WTC11 (cell line): Measurements from ENCODE around the gene HACD2.

Experiments
- ATF1 ChIP-seq: sonication (generic); formaldehyde crosslinking; IDR thresholded peaks from 2 replicates; pipeline ENCODE4 v1.8.1; 2023; ENCODE audit warnings: mild to moderate bottlenecking, moderate library complexity, missing genetic modification reagents
- CTCF ChIP-seq: fragments of 200-600 bp; IDR thresholded peaks from 2 replicates; pipeline ENCODE4 v1.8.0; 2022; ENCODE audit warnings: antibody characterized with exemption
- MLX ChIP-seq: sonication (generic); formaldehyde crosslinking; IDR thresholded peaks from 2 replicates; pipeline ENCODE4 v1.8.1; 2023; ENCODE audit warnings: mild to moderate bottlenecking, missing genetic modification reagents, moderate library complexity
- SMAD3 ChIP-seq: sonication (generic); formaldehyde crosslinking; IDR thresholded peaks from 2 replicates; pipeline ENCODE4 v1.8.0; 2022; ENCODE audit warnings: missing genetic modification reagents, mild to moderate bottlenecking, borderline replicate concordance
- TCF7 ChIP-seq: sonication (generic); formaldehyde crosslinking; IDR thresholded peaks from 2 replicates; pipeline ENCODE4 v1.8.0; 2022; ENCODE audit warnings: mild to moderate bottlenecking, low read depth, missing genetic modification reagents, moderate library complexity
- TEAD4 ChIP-seq: sonication (generic); formaldehyde crosslinking; IDR thresholded peaks from 2 replicates; pipeline ENCODE4 v1.8.0; 2022; ENCODE audit warnings: mild to moderate bottlenecking, missing genetic modification reagents
- USF1 ChIP-seq: sonication (generic); formaldehyde crosslinking; IDR thresholded peaks from 2 replicates; pipeline ENCODE4 v1.8.0; 2022; ENCODE audit warnings: mild to moderate bottlenecking, missing genetic modification reagents
- ZNF121 ChIP-seq: sonication (generic); formaldehyde crosslinking; IDR thresholded peaks from 2 replicates; pipeline ENCODE4 v1.8.0; 2023; ENCODE audit warnings: missing genetic modification reagents
- ZNF138 ChIP-seq: sonication (generic); formaldehyde crosslinking; conservative IDR thresholded peaks from 2 replicates; pipeline ENCODE4 v1.8.1; 2022; ENCODE audit warnings: mild to moderate bottlenecking, moderate library complexity, missing genetic modification reagents
- TF ChIP-seq, protein P1 (sequence below): sonication (generic); formaldehyde crosslinking; IDR thresholded peaks from 2 replicates; pipeline ENCODE4 v1.8.1; 2023; ENCODE audit warnings: mild to moderate bottlenecking, moderate library complexity, missing genetic modification reagents
- TF ChIP-seq, protein P2 (sequence below): sonication (generic); formaldehyde crosslinking; IDR thresholded peaks from 2 replicates; pipeline ENCODE4 v1.8.1; 2022; ENCODE audit warnings: mild to moderate bottlenecking, missing genetic modification reagents, moderate library complexity, borderline replicate concordance

DNA sequence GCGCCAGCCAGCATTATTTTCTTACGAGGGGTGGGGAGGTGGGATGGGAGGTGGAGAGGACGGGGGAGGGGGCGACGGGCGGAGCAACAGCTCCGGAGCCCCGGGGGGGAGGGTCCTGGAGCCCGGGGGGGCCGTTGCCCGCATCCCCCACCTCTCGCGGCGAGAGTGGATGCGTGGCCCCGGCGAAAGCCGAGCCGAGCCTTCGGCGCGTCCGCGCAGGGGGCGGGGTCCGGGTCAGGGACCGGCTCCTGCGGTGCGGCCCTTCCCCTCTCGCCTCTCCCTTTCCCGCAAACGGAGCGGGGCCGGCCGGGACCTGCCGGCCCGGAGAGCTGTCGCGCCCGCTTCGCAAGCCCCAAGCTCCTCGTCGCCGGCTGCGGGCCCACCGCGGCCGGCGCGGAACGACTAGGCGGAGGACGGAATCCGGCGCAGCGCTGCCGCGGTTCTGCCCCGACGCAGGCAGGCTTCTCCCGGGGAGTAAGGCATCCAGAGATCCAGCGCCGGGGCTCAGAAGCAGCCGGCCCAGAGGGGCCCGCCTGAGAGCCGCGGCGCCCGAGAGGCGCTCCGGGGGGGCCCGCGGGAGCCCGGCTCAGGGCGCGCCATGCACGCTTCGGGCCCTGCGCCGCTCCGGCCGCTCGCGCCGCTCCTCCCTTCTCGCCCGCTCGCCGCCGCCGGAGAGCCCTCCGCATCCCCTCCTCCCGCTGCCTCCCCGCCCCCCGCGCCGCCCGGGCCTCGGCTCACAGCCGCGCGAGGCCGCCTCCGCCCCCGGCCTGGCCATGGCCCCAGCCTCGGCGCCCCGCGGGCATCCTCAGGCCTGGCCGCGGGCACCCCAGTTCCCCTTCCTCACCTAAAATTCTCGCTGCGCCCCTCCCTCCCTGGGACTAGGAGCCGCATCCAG, 135.5 kb downstream of the HACD2 start:
- no peak for TF ChIP-seq CTCF
- TF ChIP-seq ATF1 (CRISPR knock-in tag), result no peak
- no peak for TF ChIP-seq ZNF138 (CRISPR knock-in tag)
- TF ChIP-seq, protein P1, sequence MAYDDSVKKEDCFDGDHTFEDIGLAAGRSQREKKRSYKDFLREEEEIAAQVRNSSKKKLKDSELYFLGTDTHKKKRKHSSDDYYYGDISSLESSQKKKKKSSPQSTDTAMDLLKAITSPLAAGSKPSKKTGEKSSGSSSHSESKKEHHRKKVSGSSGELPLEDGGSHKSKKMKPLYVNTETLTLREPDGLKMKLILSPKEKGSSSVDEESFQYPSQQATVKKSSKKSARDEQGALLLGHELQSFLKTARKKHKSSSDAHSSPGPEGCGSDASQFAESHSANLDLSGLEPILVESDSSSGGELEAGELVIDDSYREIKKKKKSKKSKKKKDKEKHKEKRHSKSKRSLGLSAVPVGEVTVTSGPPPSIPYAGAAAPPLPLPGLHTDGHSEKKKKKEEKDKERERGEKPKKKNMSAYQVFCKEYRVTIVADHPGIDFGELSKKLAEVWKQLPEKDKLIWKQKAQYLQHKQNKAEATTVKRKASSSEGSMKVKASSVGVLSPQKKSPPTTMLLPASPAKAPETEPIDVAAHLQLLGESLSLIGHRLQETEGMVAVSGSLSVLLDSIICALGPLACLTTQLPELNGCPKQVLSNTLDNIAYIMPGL (CRISPR knock-in tag), result no peak
- no peak for TF ChIP-seq SMAD3 (CRISPR knock-in tag)
- TF ChIP-seq USF1 (CRISPR knock-in tag), result no peak
- no peak for TF ChIP-seq TCF7 (CRISPR knock-in tag)
- TF ChIP-seq, protein P2, sequence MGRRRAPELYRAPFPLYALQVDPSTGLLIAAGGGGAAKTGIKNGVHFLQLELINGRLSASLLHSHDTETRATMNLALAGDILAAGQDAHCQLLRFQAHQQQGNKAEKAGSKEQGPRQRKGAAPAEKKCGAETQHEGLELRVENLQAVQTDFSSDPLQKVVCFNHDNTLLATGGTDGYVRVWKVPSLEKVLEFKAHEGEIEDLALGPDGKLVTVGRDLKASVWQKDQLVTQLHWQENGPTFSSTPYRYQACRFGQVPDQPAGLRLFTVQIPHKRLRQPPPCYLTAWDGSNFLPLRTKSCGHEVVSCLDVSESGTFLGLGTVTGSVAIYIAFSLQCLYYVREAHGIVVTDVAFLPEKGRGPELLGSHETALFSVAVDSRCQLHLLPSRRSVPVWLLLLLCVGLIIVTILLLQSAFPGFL (CRISPR knock-in tag), result no peak
- no peak for TF ChIP-seq ZNF121 (CRISPR knock-in tag)
- TF ChIP-seq MLX (CRISPR knock-in tag), result no peak
- TF ChIP-seq TEAD4 (CRISPR knock-in tag), result no peak
